GM10847 (cell line): ENCODE results near the gene MCM9.

Experiments used
- POLR2A ChIP-seq: IDR thresholded peaks from 2 replicates; pipeline ENCODE4 v1.6.1; 2011; ENCODE audit not compliant: insufficient read length; ENCODE audit errors: extremely low read depth

The MCM9 gene

GRCh38 chr6:118782651-118783050, 152.3 kb downstream of the MCM9 start:
- no peak for TF ChIP-seq POLR2A

DNA sequence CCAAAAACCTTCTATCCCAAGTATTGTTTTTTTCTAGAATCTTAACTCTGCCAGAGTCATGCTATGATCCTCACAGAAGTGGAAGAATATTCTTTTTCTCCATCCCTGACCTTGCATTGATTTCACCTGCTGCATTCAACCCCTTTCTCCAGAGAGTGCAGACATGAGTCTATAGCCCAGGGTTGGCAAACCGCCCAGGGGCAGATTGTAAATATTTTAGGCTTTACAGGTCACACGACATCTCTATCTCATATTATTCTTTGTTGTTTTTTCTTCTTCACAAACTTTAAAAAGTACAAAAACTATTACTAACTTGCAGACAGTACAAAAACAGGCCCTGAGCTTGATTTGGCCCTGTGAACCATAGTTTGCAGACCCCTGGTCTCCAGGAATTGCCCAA, 153.1 kb downstream of the MCM9 start:
- TF ChIP-seq POLR2A, result no peak

GRCh38 chr6:118780668-118781067, 154.3 kb downstream of the MCM9 start:
- TF ChIP-seq POLR2A, result no peak

DNA sequence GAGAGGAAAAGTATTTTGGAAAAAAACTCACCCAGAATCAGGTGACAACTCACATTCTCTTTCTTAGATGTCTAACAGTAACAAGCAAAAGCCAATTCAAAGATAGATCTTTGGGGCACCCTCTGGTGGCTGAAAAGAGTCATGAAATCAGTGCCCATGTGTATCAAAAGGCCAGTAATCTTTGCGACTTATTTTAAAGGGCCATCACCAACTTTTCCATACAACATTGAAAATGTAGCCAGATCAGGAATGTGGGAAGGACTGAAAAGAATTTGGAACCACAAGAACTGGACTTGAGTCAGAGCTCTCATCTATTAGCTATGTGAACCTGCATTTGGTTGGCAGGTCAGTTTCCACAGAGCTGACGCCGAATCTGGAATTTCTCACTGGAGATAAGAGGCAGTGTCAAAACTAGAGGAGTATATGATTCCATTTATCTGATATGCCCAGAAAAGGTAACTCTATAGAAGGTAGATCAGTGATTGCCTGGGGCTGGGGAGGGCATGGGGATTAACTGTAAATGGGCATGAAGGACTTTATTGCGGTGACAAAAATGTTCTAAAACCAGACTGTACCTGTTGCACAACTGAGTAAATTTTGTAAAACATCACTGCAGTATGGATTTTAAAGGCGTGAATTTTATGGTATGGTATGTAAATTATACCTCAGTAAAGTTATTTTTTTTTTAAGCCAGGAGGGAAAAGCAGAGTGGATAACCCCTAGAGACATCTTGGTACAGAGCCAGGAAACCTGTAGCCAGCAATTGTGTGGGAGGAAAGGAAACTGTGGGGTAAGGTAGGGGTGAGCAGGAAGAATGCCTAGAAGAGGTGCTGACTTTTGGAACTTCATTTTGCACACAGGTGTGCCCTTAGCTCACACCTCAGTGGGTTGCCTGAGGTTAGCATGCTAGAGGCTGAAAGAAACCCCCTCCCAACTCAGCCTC, 158.1 kb downstream of the MCM9 start:
- TF ChIP-seq POLR2A, result no peak

DNA sequence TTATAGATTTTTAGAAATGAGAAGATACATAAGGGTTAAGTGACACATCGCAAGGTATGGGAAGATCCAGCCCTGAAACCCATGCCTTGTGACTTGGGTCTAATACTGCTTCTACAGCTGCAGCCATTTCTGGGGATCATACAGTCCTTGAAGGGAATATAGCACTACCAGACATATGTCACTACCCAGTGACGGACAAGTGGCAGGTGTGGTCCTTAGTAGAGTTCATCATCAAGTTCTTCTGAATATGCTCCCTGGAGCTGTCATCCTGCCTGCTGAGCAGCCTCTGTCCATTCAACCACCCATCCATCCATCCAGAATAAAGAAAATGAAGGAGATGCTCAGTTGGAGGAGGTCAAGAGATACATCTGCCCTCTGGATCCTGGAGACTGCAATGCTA, 159.6 kb downstream of the MCM9 start:
- TF ChIP-seq POLR2A, result no peak

- TF ChIP-seq POLR2A, result no peak
These were observed 160.4 kb downstream of the MCM9 start for GRCh38 chr6:118774581-118774980.

GRCh38 chr6:118772886-118773285, 162.1 kb downstream of the MCM9 start:
- no peak for TF ChIP-seq POLR2A

DNA sequence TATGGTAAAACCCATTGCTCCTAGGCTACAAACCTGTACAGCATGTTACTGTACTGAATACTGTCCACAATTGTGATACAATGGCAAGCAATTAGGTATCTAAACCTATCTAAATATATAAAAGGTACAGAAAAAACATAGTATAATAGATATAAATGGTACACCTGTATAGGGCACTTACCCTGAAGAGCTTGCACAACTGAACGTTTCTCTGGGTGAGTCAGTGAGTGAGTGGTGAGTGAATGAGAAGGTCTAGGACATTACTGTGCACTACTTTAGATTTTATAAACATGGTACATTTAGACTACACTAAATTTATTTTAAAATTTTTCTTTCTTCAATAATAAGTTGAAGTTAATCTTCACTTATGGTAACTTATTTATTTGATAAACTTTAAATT, 163.7 kb downstream of the MCM9 start:
- TF ChIP-seq POLR2A, result no peak

DNA sequence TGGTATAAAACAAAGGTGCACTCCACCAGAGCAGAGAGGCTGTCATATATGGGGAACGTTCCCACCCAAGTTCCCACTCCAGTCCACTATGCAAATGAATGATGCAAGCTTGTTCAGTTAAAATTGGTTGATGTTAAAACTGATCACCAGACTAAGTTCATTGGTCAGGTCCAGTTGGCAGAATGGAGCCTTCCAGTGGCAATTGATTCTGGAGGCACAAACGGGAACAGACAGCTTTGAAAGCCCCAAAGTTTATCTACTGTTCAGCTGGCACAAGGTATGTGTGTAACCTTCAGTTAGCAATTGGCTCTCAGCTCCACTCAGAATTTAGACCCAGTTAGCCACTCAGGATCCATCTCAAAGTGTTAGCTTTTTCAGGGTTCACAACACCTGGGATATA, 164.1 kb downstream of the MCM9 start:
- no peak for TF ChIP-seq POLR2A

GRCh38 chr6:118770112-118770788, 164.7 kb downstream of the MCM9 start:
- no peak for TF ChIP-seq POLR2A

- TF ChIP-seq POLR2A, result no peak
These were observed 166.0 kb downstream of the MCM9 start for GRCh38 chr6:118768904-118769325.

DNA sequence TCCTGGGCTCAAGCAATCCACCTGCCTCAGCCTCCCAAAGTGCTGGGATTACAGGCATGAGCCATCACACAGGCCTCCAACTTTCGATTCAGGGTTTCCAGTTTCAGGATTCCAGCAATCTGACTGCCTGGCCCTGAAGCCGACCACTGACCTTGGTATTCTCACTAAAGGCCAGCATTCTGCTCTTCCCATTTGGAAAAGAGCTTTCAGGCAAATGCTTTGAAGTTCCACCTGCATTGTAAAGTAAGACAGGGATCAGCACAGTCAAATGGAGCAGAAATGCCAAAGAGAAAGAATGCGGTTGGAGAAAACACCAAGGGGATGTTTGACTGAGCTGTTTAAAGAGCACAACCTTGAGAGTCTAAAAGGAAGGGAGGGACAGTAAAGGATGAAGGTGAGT, 166.5 kb downstream of the MCM9 start:
- TF ChIP-seq POLR2A, result no peak

DNA sequence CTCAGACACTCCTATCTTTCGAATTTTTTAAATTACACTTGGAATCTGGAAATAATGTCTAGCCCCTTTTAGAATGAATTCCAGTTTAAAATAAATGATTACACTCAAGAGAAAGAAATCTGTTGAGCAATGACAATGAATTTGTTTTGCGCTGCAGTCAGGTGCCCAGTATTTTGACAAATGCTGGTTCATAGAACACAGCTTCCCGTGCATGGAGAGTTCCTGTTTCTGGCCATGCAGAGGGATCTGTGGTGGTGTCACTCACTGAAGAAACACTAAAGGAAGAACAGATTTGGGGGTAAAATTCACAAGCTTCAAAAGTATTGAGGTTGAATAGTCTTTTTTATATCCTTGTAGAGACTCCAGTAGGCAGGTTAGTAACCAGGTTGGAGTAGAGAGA, 170.2 kb downstream of the MCM9 start:
- TF ChIP-seq POLR2A, result no peak
